RPMI8226 (cell line): Measurements from ENCODE around the gene MTSS2.

Experiments used
- DNase-seq: peaks from one replicate; pipeline ENCODE4 v3.0.0-alpha.2; 2015

MTSS2 gene

DNA sequence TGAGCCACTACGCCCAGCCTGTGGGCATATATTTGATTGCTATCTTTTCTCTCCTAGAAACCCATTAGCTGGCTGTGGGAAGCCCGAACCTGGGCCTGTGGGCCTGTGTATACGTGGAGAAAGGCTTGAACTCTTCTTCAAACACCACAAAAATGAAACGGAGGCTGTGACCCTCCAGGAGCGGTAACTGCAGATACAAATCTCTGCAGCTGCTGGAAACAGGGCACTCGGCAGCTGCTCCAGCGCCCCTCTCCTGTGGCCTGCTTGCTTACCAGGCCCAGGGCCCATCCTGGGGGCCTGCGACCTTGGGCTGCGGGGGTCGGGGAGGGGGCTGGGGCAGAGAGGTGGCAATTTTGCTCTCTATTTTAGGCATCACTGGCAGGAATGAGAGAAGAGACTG lies 28.0 kb upstream of the MTSS2 start:
- no peak for DNase-seq

DNA sequence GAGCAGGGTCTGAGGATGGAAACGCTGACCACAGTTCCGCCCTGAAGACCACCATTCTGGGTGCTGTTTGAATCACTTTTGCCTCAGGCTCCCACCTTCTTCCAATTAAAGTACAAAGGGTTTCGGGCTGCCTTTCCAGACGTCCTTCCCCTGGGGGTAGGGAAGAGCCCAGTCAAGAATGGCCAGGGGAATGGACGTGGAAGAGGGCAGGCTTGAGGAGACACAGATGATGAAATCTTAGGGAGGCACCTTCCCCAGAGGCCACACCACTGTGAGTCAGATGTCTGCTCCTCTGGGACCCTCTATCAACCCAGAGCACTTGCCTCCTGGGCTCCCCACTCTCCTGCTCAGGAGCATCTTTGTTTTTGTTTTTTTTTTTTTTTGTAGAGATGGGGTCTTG lies 27.5 kb upstream of the MTSS2 start:
- DNase-seq = no peak

DNA sequence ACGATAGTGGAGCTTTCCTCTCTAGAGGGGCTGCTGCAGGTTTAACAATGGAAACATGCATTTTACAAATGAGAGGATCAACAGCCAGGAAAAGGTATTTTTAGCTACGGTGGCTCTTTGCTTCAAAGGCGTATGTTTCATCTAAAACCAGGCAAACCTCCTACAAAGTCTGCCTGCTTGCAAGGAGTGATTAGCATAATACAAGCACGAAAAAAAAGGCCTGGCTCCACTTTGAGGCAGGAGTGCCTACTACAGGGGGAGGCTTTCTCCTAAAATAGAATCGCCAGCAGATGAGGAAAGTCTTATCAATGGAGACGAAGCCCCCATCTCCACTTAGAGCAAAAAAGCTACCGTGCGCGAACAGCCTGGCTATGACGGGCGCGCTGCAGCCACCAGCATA lies 27.1 kb upstream of the MTSS2 start:
- DNase-seq = no peak

DNA sequence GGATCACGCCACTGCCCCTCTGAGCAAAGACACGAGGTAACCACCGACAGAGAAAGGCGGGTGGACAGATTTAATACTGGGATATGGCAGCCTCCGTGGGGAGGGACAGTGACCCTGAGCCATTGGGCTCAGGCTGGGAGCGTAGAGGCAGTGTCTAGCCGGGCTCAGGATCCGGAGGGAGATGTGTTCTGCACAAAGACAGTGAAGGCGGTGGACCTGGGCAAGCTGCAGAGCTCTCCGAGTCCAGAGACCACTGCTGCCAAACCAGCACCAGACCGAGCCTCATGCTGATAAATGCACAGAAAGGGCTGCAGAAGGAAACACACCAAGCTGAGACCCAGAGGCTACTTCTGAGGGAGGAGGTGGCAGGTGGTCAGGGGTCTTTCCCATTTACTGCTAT lies 26.5 kb upstream of the MTSS2 start:
- DNase-seq = no peak

DNA sequence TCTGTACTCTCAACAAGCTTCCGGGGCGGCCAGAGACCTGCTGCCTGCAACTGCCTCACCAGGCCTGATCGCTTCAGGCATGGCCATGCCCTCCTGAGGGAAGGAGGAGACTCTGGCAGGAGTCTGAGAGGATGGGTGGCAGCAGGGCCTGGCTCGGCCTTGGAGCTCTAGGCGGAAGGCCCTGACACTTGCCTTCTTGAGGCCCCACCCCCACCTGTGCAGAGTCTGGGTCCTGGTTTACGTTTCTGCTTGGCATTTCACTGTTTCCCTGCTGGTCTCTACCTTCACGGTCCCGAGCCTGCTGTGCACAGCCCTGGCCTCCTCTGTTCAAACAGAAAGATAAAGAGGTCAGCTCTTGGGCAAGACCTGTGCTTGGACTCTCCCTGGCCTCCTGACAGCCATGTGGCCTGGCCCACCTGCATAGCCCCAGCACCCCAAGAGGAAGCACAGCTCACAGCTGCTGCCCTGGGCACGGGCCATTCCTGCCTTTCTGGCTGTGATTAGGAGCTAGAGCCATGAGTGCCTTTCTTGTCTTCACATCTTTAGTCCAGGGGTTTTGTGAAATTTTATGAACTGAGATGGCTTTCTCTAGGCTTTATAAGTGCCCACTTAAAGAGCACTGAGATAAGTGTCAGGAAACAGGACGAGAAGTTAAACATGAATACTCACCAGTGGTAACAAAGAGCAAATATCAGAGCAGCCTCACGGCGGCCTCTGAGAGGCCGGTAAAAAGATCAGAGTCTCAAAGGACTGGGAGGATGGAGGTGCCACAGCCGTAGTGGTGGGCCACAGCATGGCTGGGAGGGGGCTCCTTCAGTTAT lies 25.6 kb upstream of the MTSS2 start:
- DNase-seq = no peak

DNA sequence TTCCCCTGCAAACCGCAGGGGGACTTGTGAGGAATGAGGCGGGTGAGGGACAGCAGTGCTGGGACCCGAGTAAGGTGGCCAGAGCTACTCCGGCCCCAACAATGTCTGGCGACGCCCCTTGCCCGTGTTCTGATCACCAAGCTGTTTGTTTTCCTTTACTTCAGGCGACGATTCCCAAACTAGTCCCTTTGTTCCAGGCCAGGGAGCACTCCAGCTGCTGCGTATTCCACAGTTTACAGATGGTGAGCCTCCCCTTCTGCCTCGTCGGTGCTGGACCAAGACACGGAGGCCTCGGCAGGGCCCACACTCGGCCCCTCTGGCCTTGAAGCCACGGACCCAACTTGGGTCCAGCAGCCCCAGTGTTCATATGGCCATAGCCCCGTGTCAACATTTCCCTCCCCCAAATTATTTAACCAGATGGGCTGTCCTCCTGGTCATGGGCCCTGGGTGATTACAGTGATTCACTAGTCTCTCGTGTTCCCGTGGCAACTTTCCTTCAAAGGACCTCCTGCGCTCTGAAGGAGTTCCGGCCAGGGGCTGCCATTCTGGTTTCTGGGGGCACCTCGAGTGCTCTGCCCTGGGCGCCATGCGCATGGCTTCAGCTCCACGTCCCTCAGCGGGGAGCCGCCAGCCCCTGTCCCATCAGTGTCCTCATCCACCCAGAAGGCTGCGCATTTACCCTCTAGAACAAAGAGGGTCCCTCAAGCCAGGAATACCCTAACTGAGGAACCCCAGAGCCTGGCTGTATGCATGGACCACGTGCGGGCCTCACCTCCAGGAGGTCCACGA lies 24.8 kb upstream of the MTSS2 start:
- no peak for DNase-seq

DNA sequence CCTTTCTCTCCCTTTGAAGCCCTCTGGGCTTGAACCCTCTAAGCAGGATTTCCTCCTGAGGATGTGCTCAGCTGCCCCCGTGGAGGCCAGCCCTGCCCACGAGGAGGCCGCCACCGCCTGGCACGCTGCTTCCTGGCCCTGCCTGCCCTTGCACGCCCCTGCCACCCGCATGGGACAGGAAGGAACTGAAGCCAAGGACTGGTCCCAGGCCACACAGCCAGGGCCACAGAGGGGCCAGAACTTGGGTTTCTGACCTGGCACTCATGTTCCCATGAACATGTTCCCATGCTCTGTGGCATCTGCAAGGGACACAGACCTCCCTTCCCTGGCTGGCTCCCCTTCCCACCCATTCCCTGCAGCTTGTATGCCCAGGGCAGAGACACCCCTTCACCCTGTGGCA lies 24.1 kb upstream of the MTSS2 start:
- no peak for DNase-seq

DNA sequence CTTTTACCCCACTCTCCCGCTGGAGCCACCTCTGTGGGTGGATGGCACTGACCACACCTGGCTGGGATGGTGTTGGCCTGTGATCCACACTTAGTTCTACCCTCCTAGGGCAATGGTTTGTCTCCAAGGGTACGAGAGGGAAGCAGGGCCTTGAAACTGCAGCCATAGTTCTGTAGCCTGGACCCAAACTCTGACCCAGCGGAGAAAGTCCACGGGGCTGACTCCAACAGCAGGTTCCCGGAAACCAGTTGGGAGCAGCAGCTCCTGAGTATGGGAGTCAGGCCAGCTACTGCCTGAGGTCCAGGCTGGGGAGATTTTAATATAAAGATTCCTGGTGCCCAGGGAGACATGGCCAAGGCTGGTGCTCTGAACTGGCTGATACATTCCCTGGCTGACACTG lies 23.6 kb upstream of the MTSS2 start:
- DNase-seq = no peak

DNA sequence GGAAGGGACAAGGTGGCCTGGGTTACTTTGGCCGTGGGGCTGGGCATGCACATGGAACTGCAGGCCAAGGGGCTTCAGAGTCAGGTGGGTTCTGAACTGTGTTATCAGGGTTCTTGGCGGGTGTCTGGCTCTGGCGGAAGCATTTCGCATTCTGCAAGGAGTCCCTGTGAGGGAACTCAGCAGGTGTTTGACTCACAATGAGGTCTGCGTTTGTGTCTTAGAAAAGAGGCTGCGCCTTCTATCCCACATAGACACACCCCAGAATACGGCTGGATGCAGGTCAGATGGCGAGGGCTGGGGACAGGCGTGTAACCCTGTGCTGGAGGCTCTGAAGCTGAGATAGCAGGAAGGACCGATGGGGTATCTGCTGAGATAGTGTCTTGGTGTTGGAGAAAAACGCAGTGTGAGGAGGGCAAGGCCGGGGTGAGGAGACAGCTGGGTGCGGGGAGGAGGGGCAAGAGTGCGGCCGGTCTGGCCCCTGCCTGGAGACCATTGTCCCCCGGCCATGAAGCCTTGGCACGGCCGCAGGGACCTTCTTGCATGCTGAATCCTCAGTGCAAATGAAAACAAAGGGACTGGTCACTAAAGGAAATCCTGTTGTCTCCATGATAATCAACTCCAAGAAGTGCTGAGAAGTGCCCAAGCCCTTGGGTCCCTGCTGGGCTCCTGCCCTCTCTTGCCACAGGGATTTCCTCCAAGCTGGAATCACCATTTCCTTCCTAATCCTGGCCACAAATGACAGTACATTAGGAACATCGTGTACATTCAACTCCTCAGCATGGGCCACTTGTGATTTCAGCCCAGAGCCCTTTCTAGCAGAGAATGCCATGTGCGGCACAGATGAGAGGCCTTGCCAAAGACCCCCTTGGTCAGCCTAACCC lies 22.8 kb upstream of the MTSS2 start:
- DNase-seq = no peak

DNA sequence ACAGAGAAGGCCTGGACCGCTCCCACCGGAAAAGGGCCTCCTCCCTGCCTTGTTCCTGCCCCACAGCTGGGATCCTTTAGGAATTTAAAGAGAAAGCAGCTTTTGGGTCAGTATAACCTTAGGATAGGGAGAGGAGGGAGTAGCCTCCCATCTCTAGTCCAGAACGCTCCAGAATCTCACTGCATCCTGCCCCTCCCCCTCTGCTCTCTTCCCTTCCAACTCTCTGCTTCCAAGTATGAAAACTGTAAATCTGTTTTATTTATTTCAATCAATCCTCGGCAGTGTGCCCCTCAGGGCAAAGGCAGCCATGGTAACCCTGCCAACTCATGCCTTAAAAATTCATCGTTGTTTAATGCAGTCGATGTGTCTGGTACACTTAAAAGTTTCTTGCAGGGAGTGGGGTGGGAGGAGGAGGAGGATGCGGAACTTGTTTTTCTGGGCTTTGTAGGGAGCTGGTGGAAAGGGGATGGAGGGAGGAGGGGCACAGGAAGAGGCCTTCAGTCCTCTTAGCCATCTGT lies 21.2 kb upstream of the MTSS2 start:
- DNase-seq = no peak

DNA sequence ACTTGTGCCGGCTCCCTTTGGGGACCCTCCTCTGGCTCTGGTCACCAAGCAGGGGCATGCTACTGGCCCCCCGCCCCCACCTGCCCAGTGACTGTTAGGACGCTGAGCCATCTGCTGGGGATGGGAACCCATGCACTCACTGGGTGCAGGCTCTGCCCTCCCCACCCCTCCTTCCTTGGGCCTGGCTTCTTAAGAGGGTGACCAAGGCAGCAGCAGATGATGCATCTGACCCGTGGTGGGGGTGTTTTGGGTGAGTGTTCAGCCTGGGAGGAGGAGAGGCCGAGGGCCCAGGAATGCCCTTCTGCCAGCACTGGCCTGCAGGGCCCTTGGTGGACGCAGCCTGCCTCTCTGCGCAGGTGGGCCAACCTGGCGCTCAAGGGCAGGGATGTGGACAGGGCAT lies 19.2 kb upstream of the MTSS2 start:
- no peak for DNase-seq

DNA sequence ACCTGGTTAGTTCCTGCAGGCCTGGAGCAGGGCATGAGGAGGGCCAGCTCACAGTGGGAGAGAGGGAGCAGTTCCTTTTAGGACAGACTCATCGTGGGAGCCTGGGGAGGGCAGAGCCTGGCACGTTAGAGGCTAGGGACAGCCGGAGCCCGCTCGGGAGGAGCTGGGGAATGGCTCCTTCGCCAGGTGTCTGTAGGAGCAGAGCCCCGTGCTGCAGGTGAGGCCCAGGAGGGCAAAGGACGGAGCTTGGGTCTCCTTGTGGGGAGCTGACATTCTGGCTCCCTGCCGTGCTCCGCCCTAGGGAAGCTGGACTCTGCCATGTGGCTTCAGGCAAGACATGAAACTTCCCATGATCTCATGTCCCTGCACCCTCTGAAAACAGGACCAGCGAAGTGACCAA lies 18.7 kb upstream of the MTSS2 start:
- DNase-seq = no peak

DNA sequence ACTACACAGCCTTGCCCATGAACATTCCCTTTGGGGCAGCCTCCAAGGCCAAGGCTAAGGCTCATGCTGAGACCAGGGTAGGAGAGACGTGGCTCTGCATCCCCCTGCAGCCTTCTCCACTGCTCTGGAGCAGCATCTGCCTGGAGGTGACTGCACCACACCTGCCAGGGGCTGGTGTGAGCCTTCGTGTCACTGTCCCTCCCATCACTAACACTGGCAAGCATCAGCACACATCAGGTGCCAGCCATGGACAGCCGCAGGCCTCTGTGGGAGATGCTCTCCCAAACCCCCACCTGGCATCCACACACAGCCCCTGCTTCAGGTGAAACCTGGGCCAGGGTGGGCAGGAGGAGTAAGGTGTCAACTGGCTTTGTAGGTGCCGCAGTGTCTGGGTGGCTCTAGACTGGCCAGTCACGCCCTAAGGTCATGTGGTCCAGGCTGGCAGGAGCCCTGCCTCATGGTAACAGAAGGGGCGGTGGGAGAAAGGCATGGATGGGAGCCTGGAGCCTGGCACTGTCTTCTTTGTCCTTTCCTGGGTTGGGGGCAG lies 18.1 kb upstream of the MTSS2 start:
- no peak for DNase-seq

DNA sequence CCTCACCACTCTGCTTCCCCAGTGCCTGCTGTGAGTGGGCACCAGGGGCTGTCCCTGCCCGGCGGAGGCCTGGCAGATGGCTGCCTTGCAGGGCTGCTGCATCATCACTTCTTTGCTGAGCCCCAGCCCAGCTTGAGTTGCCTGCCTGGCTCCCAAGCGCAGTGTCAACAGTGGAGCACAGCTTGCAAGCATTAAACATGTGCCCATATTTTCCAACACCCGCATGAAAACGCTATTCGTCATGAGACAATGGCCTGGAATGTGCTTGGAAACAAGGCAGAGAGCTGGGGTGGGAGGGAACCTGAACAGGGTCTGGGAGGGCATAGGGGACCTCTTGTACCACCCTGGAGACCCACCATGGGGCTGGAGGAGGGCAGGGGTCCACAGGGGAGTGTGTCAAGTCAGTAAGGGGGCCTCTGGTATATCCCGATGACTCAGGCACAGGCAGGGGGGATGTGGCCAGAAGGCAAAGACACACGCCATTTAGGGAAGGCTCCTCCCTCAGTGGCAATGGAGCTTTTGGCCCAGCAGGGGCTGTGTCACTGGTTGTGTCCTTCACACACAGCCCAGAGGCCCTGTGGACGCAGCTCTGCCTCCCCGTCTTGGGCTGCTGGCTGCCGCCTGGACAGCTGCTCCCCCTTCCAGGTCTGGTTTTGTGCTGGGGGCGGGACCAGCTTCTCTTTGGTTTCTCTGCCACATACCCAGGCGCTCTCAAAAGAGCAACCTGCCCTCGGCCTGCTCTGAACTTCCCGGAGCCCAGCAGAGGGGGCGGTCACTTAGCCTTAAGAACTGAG lies 17.4 kb upstream of the MTSS2 start:
- no peak for DNase-seq

DNA sequence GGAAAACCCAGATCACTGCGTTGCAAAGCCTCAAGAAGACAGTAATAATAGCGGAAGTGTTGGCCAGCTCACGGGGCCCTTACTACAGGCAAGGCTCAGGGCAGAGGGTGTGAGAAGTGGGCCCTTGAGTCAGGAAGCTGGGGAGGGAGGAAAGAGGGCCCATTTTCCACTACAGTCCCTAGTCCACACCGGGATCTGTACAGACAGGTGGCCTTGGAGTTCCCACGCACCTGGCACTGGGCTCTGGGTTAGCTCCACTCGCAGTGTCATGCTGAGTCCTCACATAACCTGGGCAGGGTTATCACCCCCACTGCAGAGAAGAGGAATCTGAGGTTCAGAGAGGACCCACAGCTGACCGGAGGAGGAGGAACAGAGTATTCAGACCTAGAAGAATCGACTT lies 16.8 kb upstream of the MTSS2 start:
- no peak for DNase-seq

DNA sequence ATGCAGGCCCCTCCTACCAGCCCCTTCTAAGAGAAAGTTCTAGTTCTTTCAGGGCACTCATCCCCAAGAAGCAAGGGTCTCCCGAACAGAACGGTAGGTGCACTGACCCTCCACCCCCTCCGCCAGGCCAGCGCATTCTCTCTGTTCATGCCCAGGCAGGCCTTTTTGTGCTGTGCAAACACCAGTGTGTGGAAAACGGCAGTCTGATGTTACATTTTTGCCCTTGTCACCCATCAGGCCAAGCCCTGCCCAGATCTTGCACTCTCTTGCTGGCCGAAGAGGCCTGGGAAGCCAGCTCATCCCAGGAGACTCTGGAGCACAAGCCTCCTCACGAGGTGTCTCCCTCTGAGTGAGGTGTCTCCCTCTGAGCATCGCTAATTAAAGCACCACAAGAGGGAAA lies 16.1 kb upstream of the MTSS2 start:
- DNase-seq = no peak

DNA sequence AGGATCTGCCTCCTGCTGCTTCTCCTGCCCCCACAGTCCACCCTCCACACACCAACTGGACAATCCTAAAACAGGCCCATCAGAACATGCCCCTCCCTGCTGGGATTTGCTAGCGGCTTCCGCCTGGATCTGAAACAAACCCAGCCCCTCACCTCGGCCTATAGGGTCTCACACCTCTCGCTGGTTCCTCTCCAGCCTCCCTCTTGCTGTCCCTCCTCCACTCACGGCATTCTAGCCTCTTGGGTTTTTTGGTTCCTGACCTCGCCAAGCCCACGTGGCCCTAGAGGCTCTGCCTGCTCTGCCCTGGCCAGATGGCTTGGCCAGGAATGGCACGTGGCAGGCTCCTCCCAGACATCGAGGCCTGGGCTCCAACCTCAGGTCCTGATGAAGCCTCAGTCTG lies 15.7 kb upstream of the MTSS2 start:
- DNase-seq = no peak

DNA sequence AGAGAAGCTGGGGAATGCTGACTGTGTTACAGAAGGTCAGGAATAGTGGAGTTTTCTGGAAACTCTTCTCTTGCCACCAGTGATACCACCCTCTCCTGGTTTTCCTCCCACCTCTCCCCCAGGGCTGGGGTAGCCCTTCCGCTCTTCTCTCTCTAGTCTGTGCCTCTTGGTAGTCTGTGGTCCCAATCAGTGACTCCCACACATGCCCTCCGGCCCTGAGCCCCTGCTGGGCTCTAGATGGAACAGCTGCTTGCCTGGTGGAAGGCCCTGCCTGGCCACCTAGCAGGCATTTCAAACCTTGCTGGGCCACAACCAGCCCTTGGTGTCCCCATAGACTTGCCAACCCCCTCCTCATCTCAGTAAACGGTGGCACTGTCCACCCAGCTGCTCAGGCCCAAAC lies 15.2 kb upstream of the MTSS2 start:
- no peak for DNase-seq

DNA sequence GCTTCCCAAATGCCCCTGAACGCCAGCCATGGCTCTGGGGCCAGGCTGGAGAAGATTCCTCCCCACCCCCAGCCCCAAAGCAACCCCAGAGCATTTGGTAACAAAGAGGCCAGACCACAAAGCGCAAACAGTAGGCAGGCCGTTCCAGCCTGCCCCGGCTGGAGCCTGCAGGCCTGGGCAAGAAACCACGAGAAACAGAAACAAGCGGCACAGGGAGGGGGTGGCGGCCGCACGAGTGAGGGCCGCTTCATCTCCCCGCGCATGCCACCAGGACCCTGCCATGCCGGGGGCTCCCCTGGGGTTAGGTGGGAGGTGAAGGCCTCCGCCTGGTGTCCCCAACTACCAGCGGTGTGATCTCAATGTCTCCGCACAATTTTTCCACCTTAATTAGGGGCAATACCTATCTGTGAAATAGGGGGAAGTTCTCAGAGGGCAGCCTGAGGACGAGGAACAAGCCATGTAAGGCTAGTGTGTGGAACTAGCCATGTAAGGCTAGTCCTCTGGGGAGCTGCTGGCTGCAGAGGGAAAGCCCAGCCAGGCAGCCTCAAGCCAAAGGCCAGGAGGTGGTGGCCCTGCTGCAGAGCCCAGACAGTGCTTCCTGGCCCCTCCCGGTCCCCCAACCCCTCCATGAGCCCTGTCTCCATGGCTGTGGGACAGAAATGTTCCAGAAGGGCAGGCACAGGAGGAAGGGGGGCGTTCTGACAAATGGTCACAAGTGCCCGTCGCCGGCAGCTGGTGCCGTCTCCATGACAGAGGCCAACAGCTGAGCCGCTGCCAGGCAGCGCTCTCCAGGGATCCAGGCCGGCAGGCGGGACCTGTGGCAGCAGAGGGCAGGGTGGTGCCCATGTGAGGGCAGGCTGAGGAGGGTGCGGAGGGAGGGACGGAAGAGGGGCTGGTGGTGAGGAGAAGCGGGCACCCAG lies 14.5 kb upstream of the MTSS2 start:
- no peak for DNase-seq

DNA sequence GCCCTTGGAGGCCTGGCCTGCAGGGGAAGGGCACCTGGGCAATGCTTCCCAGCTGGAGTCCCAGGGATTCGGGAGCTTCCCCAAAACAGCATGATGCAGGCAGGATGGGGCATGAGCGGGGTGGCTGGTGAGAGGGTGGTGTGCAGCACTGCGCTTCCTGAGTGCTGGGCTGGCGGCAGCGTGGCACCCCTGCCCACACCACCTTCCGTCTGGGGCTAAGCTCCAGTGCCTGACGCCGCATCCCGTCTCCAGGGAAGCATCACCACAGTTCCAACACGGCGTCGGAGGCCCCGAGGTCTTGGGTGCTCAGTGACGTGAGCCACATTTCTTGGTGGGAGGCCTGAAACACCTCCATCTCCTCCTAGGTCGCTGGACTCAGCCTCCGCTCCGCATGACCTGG lies 13.8 kb upstream of the MTSS2 start:
- DNase-seq = no peak

DNA sequence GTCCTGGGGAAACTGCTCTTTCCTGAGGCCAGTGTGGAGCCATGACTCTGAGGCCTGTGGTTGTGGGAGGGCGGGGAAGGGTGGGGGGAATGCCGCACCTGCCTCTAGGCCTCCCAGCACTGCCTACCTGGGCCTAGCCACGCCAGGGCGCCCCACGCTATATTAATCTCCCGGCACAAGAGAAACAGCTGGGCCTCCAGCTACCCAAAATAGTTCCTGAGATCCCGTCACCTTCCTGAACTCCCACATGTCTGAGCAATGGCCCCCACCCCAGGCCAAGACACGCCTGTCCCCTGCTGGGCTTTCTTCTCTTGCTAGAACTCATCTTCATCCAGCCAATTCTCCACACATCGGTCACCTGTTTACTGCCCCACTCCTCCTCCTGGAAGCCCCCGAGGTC lies 13.0 kb upstream of the MTSS2 start:
- no peak for DNase-seq
